Measurements from ENCODE around the gene CACNA1C. TPM values are rescaled to one million over a fixed set of nuclear protein-coding genes. Genes with fewer than 3 reads are reported as not detected.

CACNA1C gene
- total and polyA plus RNA-seq, 10 of the 15 experiments (the other 5 are each of a cell fraction or from before 2014, with no cell fraction given), result under 0.01 to 0.15 (median 0.09) TPM; not detected in 5

DNA sequence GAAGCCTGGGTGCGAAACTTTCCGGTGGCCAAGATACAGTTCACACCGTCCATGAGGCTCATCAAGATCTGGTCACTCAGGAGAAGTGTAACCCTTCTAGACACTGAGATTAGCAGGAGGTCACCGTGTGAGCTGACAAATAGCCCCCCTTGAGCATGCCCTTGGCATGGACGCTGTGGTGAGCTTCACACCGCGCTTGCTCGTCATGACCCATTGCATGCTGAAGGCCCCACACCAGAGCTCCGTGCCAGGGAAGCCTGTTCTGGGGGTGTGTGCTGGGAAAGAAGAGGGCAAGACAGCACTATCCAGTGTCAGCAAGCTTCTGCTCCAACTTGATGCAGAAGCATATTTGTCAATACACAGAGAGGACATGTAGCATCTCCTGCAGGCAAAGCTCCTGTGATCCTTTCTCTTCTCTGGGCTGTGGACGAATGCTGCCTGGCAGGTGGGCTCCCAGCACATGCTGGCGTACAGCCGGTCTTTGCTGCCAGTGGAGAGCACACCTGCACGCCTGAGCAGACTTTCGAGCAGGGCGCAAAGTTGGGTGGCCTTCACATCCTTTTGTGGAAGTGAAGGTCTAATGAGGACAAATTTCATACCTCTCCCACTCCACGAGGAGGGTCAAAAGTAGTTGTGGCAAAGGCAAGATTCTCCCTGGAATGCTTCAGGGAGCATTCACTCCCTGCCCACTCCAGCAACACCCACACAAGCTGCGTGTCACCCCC, 615.1 kb downstream of the CACNA1C start:
- Histone ChIP-seq H4K20me1 (ENCODE audit: control insufficient read depth, insufficient read depth) (no peaks in the 10 kb centered on the region), H3K27ac (ENCODE audit: control insufficient read depth, insufficient read depth) (no peak overlapping the region), H3K4me3 (no peak overlapping the region), H3K79me2 (ENCODE audit: control insufficient read depth, insufficient read depth, low read length) (no peaks in the 10 kb centered on the region), H3K9me3 (replicated peaks; ENCODE audit: control insufficient read depth, insufficient read depth, low read length) (no peaks in the 10 kb centered on the region), H2AFZ (ENCODE audit: control insufficient read depth, low read depth, low read length) (no peak overlapping the region), H3K9ac (ENCODE audit: control insufficient read depth, insufficient read depth, low read length) (no peak overlapping the region), H3K27me3 (replicated peaks in 1 of 2; ENCODE audit: control insufficient read depth in 2 of 2, insufficient read depth in 2 of 2, low read length in 1 of 2) (peaks cover 0 to 2% of the 10 kb centered on the region in 2 experiments; a peak in 2 of 4 replicates), H3K4me1 (ENCODE audit: control insufficient read depth, insufficient read depth, low read length) (no peaks in the 10 kb centered on the region), H3K4me2 (ENCODE audit: control insufficient read depth, insufficient read depth) (no peak overlapping the region), H3K36me3 (ENCODE audit: control insufficient read depth in 2 of 2, insufficient read depth in 2 of 2, low read length in 1 of 2) (no peaks in the 10 kb centered on the region)
- in situ Hi-C loops (cut with MboI) (no loop called here), intact Hi-C loops (cut with micrococcal nuclease; ENCODE audit: unreplicated experiment) (no loop called here)
- no peak for ATAC-seq
- ChIA-PET POLR2A (no interaction called here), SMC1A (ENCODE audit: uncharacterized antibody, unreplicated experiment) (no interaction called here), CTCF (no interaction called here), RAD21 (ENCODE audit: unreplicated experiment) (no interaction called here)
- no peak for FAIRE-seq
- DNase-seq (ENCODE audit: low read depth, low spot score), result no peak
- BruUV-seq (replicated peaks), result no TSS peak
- TF ChIP-seq ZNF24 (IDR thresholded peaks at IDR 0.05) (no peak), HCFC1 (IDR thresholded peaks at IDR 0.05; ENCODE audit: low read length) (no peak), PML (IDR thresholded peaks at IDR 0.05; ENCODE audit: low read length) (no peak), IRF3 (IDR thresholded peaks at IDR 0.05) (no peak), ESRRA (IDR thresholded peaks at IDR 0.05; ENCODE audit: low read length) (no peak), NR2F1 (conservative IDR thresholded peaks at IDR 0.05) (no peak)
- TF ChIP-seq, protein P1, sequence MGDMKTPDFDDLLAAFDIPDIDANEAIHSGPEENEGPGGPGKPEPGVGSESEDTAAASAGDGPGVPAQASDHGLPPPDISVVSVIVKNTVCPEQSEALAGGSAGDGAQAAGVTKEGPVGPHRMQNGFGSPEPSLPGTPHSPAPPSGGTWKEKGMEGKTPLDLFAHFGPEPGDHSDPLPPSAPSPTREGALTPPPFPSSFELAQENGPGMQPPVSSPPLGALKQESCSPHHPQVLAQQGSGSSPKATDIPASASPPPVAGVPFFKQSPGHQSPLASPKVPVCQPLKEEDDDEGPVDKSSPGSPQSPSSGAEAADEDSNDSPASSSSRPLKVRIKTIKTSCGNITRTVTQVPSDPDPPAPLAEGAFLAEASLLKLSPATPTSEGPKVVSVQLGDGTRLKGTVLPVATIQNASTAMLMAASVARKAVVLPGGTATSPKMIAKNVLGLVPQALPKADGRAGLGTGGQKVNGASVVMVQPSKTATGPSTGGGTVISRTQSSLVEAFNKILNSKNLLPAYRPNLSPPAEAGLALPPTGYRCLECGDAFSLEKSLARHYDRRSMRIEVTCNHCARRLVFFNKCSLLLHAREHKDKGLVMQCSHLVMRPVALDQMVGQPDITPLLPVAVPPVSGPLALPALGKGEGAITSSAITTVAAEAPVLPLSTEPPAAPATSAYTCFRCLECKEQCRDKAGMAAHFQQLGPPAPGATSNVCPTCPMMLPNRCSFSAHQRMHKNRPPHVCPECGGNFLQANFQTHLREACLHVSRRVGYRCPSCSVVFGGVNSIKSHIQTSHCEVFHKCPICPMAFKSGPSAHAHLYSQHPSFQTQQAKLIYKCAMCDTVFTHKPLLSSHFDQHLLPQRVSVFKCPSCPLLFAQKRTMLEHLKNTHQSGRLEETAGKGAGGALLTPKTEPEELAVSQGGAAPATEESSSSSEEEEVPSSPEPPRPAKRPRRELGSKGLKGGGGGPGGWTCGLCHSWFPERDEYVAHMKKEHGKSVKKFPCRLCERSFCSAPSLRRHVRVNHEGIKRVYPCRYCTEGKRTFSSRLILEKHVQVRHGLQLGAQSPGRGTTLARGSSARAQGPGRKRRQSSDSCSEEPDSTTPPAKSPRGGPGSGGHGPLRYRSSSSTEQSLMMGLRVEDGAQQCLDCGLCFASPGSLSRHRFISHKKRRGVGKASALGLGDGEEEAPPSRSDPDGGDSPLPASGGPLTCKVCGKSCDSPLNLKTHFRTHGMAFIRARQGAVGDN (IDR thresholded peaks at IDR 0.05), result no peak
- TF ChIP-seq, protein P2, sequence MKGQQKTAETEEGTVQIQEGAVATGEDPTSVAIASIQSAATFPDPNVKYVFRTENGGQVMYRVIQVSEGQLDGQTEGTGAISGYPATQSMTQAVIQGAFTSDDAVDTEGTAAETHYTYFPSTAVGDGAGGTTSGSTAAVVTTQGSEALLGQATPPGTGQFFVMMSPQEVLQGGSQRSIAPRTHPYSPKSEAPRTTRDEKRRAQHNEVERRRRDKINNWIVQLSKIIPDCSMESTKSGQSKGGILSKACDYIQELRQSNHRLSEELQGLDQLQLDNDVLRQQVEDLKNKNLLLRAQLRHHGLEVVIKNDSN (IDR thresholded peaks at IDR 0.05; ENCODE audit: borderline replicate concordance, extremely low read length, insufficient read depth, low read depth, low read length), result no peak
- TF ChIP-seq, protein P3, sequence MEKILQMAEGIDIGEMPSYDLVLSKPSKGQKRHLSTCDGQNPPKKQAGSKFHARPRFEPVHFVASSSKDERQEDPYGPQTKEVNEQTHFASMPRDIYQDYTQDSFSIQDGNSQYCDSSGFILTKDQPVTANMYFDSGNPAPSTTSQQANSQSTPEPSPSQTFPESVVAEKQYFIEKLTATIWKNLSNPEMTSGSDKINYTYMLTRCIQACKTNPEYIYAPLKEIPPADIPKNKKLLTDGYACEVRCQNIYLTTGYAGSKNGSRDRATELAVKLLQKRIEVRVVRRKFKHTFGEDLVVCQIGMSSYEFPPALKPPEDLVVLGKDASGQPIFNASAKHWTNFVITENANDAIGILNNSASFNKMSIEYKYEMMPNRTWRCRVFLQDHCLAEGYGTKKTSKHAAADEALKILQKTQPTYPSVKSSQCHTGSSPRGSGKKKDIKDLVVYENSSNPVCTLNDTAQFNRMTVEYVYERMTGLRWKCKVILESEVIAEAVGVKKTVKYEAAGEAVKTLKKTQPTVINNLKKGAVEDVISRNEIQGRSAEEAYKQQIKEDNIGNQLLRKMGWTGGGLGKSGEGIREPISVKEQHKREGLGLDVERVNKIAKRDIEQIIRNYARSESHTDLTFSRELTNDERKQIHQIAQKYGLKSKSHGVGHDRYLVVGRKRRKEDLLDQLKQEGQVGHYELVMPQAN (conservative IDR thresholded peaks at IDR 0.05), result no peak
- 55% methylated on average over 17 of the region's 17 CpGs for WGBS (ENCODE audit: insufficient coverage, insufficient replicate concordance, low lambda C conversion rate, missing lambda C conversion rate)

Data from GM12878 (cell line).